Nephron (organoid): ENCODE measurements around the gene RANBP17.
"Not testable (repeated sequence)": the region's sequence is repeated elsewhere in the genome, so short reads cannot be mapped to it uniquely, and the experiment has no call there.

Experiments used
- H3K27ac Mint-ChIP-seq, 3 experiments: 2 replicates each; pipeline ENCODE4 v1.8.0; 2020; ENCODE audit warnings: mixed read lengths in 3 of 3, mild to moderate bottlenecking in 2 of 3, moderate library complexity in 1 of 3
- H3K27me3 Mint-ChIP-seq: 2 replicates; pipeline ENCODE4 v1.8.0; 2021; ENCODE audit warnings: low read depth, mild to moderate bottlenecking, moderate library complexity, mixed read lengths
- H3K36me3 Mint-ChIP-seq: 2 replicates; pipeline ENCODE4 v1.8.0; 2020; ENCODE audit warnings: low read depth, mixed read lengths
- H3K4me1 Mint-ChIP-seq: 2 replicates; pipeline ENCODE4 v1.8.0; 2020; ENCODE audit warnings: mixed read lengths
- H3K4me3 Mint-ChIP-seq, 3 experiments: 2 replicates each; pipeline ENCODE4 v1.8.0; 2020; ENCODE audit warnings: mild to moderate bottlenecking in 3 of 3, mixed read lengths in 3 of 3, moderate library complexity in 2 of 3
- H3K9me3 Mint-ChIP-seq: 2 replicates; pipeline ENCODE4 v1.8.0; 2020; ENCODE audit warnings: mixed read lengths
- TF ChIP-seq, protein P1 (sequence below), 3 experiments: fragments of 200-600 bp; sonication (generic); IDR thresholded peaks; one replicate each; pipeline ENCODE4 v1.5.0; 2021; ENCODE audit warnings: antibody characterized with exemption in 3 of 3; ENCODE audit not compliant: unreplicated experiment in 3 of 3

Gene RANBP17

DNA sequence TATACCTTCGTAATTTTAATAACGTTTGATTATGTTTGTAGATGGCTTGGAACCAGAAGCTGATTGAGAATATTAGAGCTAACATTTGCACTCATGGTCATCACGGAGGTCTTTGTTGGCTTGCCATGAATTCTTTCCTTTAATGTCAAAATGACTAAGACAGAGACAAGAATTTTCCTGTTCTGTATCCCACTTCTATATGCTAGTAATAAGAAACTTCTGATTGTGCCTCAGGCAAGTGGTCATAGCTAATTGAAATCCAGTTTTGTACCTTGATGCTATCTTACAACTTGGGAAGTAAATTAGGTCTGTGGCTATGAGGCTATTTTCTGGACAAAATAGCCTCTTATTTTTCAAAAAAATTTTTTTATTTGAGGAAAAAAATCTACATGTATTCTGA is 167.6 kb downstream of the RANBP17 start:
- TF ChIP-seq, protein P1, sequence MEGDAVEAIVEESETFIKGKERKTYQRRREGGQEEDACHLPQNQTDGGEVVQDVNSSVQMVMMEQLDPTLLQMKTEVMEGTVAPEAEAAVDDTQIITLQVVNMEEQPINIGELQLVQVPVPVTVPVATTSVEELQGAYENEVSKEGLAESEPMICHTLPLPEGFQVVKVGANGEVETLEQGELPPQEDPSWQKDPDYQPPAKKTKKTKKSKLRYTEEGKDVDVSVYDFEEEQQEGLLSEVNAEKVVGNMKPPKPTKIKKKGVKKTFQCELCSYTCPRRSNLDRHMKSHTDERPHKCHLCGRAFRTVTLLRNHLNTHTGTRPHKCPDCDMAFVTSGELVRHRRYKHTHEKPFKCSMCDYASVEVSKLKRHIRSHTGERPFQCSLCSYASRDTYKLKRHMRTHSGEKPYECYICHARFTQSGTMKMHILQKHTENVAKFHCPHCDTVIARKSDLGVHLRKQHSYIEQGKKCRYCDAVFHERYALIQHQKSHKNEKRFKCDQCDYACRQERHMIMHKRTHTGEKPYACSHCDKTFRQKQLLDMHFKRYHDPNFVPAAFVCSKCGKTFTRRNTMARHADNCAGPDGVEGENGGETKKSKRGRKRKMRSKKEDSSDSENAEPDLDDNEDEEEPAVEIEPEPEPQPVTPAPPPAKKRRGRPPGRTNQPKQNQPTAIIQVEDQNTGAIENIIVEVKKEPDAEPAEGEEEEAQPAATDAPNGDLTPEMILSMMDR (IDR thresholded peaks at IDR 0.05; ENCODE audit: unreplicated experiment in 3 of 3): no peak
- Mint-ChIP-seq H3K9me3 (peaks cover 9% of the 10 kb centered on the region), H3K27me3 (no peaks in the 10 kb centered on the region)

DNA sequence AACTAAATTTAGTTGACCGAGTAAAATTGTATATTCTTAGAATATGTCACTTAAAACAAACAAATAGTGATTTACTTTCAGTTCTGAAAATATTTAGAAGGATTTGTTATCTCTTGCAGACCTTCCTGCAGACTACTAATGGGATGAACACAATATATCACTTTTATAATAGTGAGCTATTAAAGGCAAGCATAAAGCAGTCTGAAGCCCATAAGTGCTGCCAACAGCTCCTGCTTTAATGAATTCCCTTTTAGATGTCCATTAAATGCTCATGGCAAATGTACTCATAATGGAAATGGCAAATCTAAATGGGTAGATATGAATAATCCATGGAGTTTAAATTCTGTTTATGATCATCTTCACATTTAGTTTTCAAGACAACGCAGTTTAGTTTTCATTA is 170.2 kb downstream of the RANBP17 start:
- H3K9me3 Mint-ChIP-seq: no peaks in the 10 kb centered on the region
- no peaks in the 10 kb centered on the region for H3K4me1 Mint-ChIP-seq
- no peaks in the 10 kb centered on the region for H3K27me3 Mint-ChIP-seq
- no peak overlapping the region for H3K4me3 Mint-ChIP-seq
- H3K36me3 Mint-ChIP-seq: peaks cover 1% of the 10 kb centered on the region
- TF ChIP-seq, protein P1 (IDR thresholded peaks at IDR 0.05; ENCODE audit: unreplicated experiment in 3 of 3): no peak
- H3K27ac Mint-ChIP-seq: no peak overlapping the region

More for the DNA sequence above, 167.6 kb downstream of the RANBP17 start:
- H3K4me3 Mint-ChIP-seq: no peak overlapping the region
- H3K36me3 Mint-ChIP-seq: peaks cover 12% of the 10 kb centered on the region
- no peaks in the 10 kb centered on the region for H3K4me1 Mint-ChIP-seq
- H3K27ac Mint-ChIP-seq: no peak overlapping the region

DNA sequence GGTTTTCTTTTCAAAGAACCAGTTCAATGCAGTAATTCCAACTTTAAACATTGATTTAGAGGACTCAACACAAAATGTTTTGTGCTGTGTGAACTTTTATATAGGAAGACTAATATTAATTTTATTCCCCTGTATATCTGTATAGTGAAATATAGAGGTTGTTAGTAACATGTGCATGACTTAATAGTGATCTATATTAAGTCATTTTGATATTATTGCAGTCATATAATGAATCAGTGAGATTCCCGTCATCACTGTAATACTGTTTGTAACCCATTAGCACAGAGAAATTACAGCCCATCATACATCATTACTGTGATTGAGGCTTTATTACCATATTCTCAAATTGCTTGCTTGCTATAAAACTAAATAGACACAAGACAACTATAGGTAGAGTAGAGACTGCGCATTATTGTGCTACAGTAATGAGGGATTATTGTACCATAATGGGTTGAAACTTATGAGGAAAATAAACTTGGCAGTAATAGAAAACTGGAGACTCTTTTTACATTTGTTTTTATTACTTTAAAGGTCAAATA is 170.7 kb downstream of the RANBP17 start:
- H3K4me1 Mint-ChIP-seq: no peaks in the 10 kb centered on the region
- TF ChIP-seq, protein P1 (IDR thresholded peaks at IDR 0.05; ENCODE audit: unreplicated experiment in 3 of 3): no peak
- H3K9me3 Mint-ChIP-seq: no peaks in the 10 kb centered on the region
- H3K4me3 Mint-ChIP-seq: no peak overlapping the region
- peaks cover 5% of the 10 kb centered on the region for H3K36me3 Mint-ChIP-seq
- H3K27ac Mint-ChIP-seq: no peak overlapping the region
- H3K27me3 Mint-ChIP-seq: no peaks in the 10 kb centered on the region

DNA sequence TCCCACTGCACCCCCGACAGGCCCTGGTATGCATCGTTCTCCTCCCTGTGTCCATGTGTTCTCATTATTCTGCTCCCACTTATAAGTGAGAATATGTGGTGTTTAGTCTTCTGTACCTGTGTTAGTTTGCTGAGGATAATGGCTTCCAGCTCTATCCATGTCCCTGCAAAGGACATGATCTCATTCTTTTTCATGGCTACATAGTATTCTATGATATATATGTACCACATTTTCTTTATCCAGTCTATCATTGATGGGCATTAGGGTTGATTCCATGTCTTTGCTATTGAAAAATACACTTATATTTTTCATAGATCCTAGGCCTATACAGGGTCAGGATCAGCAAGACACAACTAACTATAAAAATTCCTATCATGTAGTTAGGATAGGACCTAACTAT is 180.1 kb downstream of the RANBP17 start:
- H3K4me1 Mint-ChIP-seq, H3K27ac Mint-ChIP-seq, H3K27me3 Mint-ChIP-seq, H3K4me3 Mint-ChIP-seq, H3K9me3 Mint-ChIP-seq: not testable (repeated sequence)
- peaks cover 19% of the 10 kb centered on the region for H3K36me3 Mint-ChIP-seq

DNA sequence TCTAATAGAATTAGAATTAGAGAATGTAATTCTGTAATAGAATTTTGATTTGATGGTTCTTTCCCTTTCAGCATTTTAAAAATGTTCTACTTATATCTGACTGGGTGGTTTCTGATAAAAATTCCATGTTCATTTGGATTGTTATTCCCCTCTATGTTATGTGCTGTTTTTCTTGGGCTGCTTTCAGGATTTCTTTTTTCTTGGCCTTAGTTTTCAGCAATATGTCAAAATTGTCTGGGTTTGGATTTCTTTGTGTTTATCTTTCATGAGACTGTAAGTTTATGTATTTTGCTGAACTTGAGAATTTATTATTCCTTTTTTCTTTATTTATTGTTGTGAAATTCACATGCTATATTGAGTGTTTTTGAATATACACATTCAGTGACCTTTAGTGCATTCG is 189.1 kb downstream of the RANBP17 start:
- peaks cover 29% of the 10 kb centered on the region for H3K36me3 Mint-ChIP-seq
- H3K9me3 Mint-ChIP-seq: peaks cover 35% of the 10 kb centered on the region
- no peaks in the 10 kb centered on the region for H3K27me3 Mint-ChIP-seq
- H3K27ac Mint-ChIP-seq: peak overlapping the region; percentile 19 to 41 (median 37)
- TF ChIP-seq, protein P1 (IDR thresholded peaks at IDR 0.05; ENCODE audit: unreplicated experiment in 3 of 3): no peak
- H3K4me3 Mint-ChIP-seq: no peak overlapping the region
- peaks cover 13% of the 10 kb centered on the region for H3K4me1 Mint-ChIP-seq

DNA sequence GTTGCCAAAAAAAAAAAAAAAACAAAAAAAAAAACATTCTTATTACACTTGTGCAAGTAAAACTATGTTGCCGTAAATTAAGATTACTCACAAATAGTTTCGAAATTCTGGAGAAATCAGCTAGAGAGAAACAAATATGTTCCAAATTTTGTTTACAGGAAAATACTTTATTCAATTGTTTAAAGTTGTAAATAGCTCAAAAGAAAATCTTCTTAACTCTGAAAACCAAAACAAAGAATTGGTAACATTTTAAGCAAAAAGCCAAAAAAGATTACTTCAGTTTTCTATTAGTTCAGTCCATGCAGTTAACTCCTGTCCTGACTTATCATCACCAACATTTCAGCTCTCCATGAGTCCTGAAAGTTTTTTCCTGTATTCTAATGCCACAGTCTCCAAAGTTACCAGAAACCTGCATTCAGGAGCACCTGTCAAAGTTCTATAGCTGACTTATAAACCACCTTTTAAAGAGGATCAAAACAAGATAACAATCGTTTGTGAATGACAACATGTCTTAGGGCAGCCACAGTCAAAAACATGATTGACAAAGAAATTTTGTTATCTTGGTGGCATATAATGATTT is 194.1 kb downstream of the RANBP17 start:
- TF ChIP-seq, protein P1 (IDR thresholded peaks at IDR 0.05; ENCODE audit: unreplicated experiment in 3 of 3): no peak
- peaks cover 7% of the 10 kb centered on the region for H3K4me1 Mint-ChIP-seq
- peaks cover 34% of the 10 kb centered on the region for H3K36me3 Mint-ChIP-seq
- H3K27ac Mint-ChIP-seq: no peak overlapping the region
- peaks cover 32% of the 10 kb centered on the region for H3K9me3 Mint-ChIP-seq
- H3K4me3 Mint-ChIP-seq: no peak overlapping the region
- H3K27me3 Mint-ChIP-seq: no peaks in the 10 kb centered on the region
